GM12878 (cell line): ENCODE measurements around the gene ERCC1. TPM values are rescaled to one million over a fixed set of nuclear protein-coding genes. Genes with fewer than 3 reads are reported as not detected.

Experiments
- ATAC-seq: fragments of 200-7000 bp; cut with Tn5 transposase; 3 replicates; pipeline ENCODE4 v1.9.1; 2020; ENCODE audit warnings: mild to moderate bottlenecking, moderate library complexity
- BruUV-seq: library from RNA; stranded (reverse); fragments of 400-500 nt; replicated peaks from 2 replicates; lab custom pipeline; 2021; lab: Mats Ljungman, UMichigan
- CTCF ChIA-PET: fragments of 300-600 bp; sonication (Branson Sonifier 250); formaldehyde crosslinking; extraction: SDS; loops from one replicate; lab custom pipeline; 2021; ENCODE audit warnings: inconsistent platforms; lab: Yijun Ruan, JAX
- POLR2A ChIA-PET: fragments of 350-600 bp; formaldehyde crosslinking; extraction: SDS; loops from one replicate; lab custom pipeline; 2021; ENCODE audit warnings: inconsistent platforms; lab: Charles Lee
- RAD21 ChIA-PET: fragments of 300-600 bp; sonication (Branson Sonifier 250); formaldehyde crosslinking; loops from one replicate; lab custom pipeline; 2023; ENCODE audit warnings: antibody characterized with exemption; ENCODE audit not compliant: unreplicated experiment; lab: Charles Lee
- SMC1A ChIA-PET: fragments of 300-600 bp; sonication (Branson Sonifier 250); formaldehyde crosslinking; loops from one replicate; lab custom pipeline; 2023; ENCODE audit not compliant: unreplicated experiment, uncharacterized antibody; lab: Charles Lee
- DNase-seq: peaks from one replicate; pipeline ENCODE4 v3.0.0-alpha.2; 2011; ENCODE audit warnings: low read depth, low spot score
- FAIRE-seq: peaks from 3 replicates; lab custom pipeline; 2011; peaks lifted over from hg19 to GRCh38; lab: Jason Lieb, UNC
- H2AFZ ChIP-seq: 2 replicates; pipeline ENCODE4 v1.6.0; 2011; ENCODE audit warnings: low read depth, low read length, control low read depth; ENCODE audit not compliant: control insufficient read depth
- H3K27ac ChIP-seq: 2 replicates; pipeline ENCODE4 v1.5.1; 2011; ENCODE audit warnings: control low read depth; ENCODE audit not compliant: control insufficient read depth, insufficient read depth
- H3K27me3 ChIP-seq, 2 experiments: replicated peaks in 1 of 2; 2 replicates each; pipeline versions ENCODE4 v1.6.0 to v1.6.1; 2011; ENCODE audit warnings: low read length in 1 of 2; ENCODE audit not compliant: control insufficient read depth in 2 of 2, insufficient read depth in 2 of 2
- H3K36me3 ChIP-seq, 2 experiments: 2 replicates each; pipeline ENCODE4 v1.5.1; 2011; ENCODE audit warnings: low read length in 1 of 2; ENCODE audit not compliant: control insufficient read depth in 2 of 2, insufficient read depth in 2 of 2
- H3K4me1 ChIP-seq: 2 replicates; pipeline ENCODE4 v1.6.1; 2011; ENCODE audit warnings: mild to moderate bottlenecking, low read length, moderate library complexity, mixed read lengths; ENCODE audit not compliant: control insufficient read depth, insufficient read depth
- H3K4me2 ChIP-seq: 2 replicates; pipeline ENCODE4 v1.6.0; 2011; ENCODE audit warnings: control low read depth; ENCODE audit not compliant: control insufficient read depth, insufficient read depth
- H3K4me3 ChIP-seq: fragments of 200-600 bp; sonication (generic); 2 replicates; pipeline ENCODE4 v1.5.1; 2016
- H3K79me2 ChIP-seq: 2 replicates; pipeline ENCODE4 v1.6.0; 2011; ENCODE audit warnings: low read length; ENCODE audit not compliant: control insufficient read depth, insufficient read depth
- H3K9ac ChIP-seq: 2 replicates; pipeline ENCODE4 v1.8.0; 2011; ENCODE audit warnings: low read length, control low read depth, mixed read lengths; ENCODE audit not compliant: control insufficient read depth, insufficient read depth
- H3K9me3 ChIP-seq: replicated peaks from 3 replicates; pipeline ENCODE4 v1.5.1; 2011; ENCODE audit warnings: mild to moderate bottlenecking, low read length; ENCODE audit not compliant: control insufficient read depth, insufficient read depth
- H4K20me1 ChIP-seq: 2 replicates; pipeline ENCODE4 v1.6.0; 2011; ENCODE audit not compliant: control insufficient read depth, insufficient read depth
- BRCA1 ChIP-seq: IDR thresholded peaks from 2 replicates; pipeline ENCODE4 v1.6.1; 2011; ENCODE audit warnings: low read depth, low read length, improper control_type of control experiment
- DPF2 ChIP-seq: fragments of 450-650 bp; IDR thresholded peaks from 2 replicates; pipeline ENCODE4 v1.6.1; 2017; ENCODE audit warnings: mild to moderate bottlenecking
- EED ChIP-seq: sonication (generic); IDR thresholded peaks from 2 replicates; pipeline ENCODE4 v1.6.1; 2016; ENCODE audit warnings: antibody characterized with exemption, low read depth
- FOS ChIP-seq: IDR thresholded peaks from 3 replicates; pipeline ENCODE4 v1.6.1; 2011; ENCODE audit warnings: borderline replicate concordance; ENCODE audit not compliant: insufficient read length; ENCODE audit errors: extremely low read depth
- HDGF ChIP-seq: fragments of 450-650 bp; IDR thresholded peaks from 2 replicates; pipeline ENCODE4 v1.6.1; 2016; ENCODE audit warnings: antibody characterized with exemption
- NBN ChIP-seq: fragments of 450-650 bp; IDR thresholded peaks from 2 replicates; pipeline ENCODE4 v1.6.1; 2016
- RAD21 ChIP-seq: IDR thresholded peaks from 2 replicates; pipeline ENCODE4 v1.6.1; 2011; ENCODE audit warnings: mild to moderate bottlenecking, low read depth, low read length, moderate library complexity; ENCODE audit not compliant: insufficient read depth
- RUNX3 ChIP-seq: IDR thresholded peaks from 2 replicates; pipeline ENCODE4 v1.6.1; 2012; ENCODE audit warnings: low read length, inconsistent platforms
- WGBS: methylation state at CpG from one replicate; pipeline ENCODE4 v1.1.6; 2016; ENCODE audit warnings: low lambda C conversion rate; ENCODE audit not compliant: insufficient replicate concordance, insufficient coverage; ENCODE audit errors: missing lambda C conversion rate; 5-methylcytosine and 5-hydroxymethylcytosine counted together
- in situ Hi-C: fragments of 300-500 bp; cut with MboI; formaldehyde crosslinking; loops from 9 replicates; pipeline ENCODE4 v1.14.3; 2018; ENCODE audit warnings: mixed read lengths
- intact Hi-C: fragments of 100-400 bp; cut with micrococcal nuclease; formaldehyde crosslinking; loops from one replicate; pipeline ENCODE4 v1.14.2; 2022; ENCODE audit not compliant: unreplicated experiment
- polyA plus RNA-seq, 11 experiments: library from polyadenylated mRNA; depleted of rRNA in 4 of 11; unstranded in 6 of 11; stranded (reverse) in 5 of 11; fragments of >200 nt; fragmentation: Nextera tagmentation in 4 of 11; fragmentation: Illumina TruSeq in 1 of 11; extraction: Ambion mirVana in 4 of 11; extraction: Trizol in 1 of 11; gene quantifications; 1 replicate in 1 of 11; 2 replicates in 10 of 11; pipeline versions ENCODE4 v1.2.1 to v1.2.3, GENCODE V29; 2011 to 2016; ENCODE audit warnings: inconsistent platforms in 2 of 11, missing spikeins in 2 of 11, low read depth in 1 of 11
- total RNA-seq, 4 experiments: library from RNA; depleted of rRNA in 3 of 4; stranded (reverse); fragments of >200 nt in 3 of 4; fragmentation: Illumina TruSeq in 1 of 4; extraction: Trizol in 1 of 4; gene quantifications; 2 replicates each; pipeline versions ENCODE4 v1.2.1 to v1.2.3, GENCODE V29; 2013 to 2021
- TF ChIP-seq, protein P1 (sequence below): IDR thresholded peaks from 2 replicates; pipeline ENCODE4 v1.6.1; 2012; ENCODE audit warnings: improper control_type of control experiment, low read depth, low read length; ENCODE audit not compliant: insufficient replicate concordance
- TF ChIP-seq, protein P2 (sequence below): IDR thresholded peaks from 2 replicates; pipeline ENCODE4 v1.6.1; 2011; ENCODE audit warnings: low read depth, mild to moderate bottlenecking, low read length, moderate library complexity, borderline replicate concordance; ENCODE audit errors: extremely low read depth
- TF ChIP-seq, protein P3 (sequence below): fragments of 450-650 bp; IDR thresholded peaks from 2 replicates; pipeline ENCODE4 v1.6.1; 2016; ENCODE audit warnings: mild to moderate bottlenecking
- TF ChIP-seq, protein P4 (sequence below): fragments of 450-650 bp; IDR thresholded peaks from 2 replicates; pipeline ENCODE4 v1.6.1; 2014; ENCODE audit warnings: mild to moderate bottlenecking

The ERCC1 gene
- total and polyA plus RNA-seq, 10 of the 15 experiments (the other 5 are each of a cell fraction or from before 2014, with no cell fraction given): 14.7 to 104 (median 61.1) TPM

DNA sequence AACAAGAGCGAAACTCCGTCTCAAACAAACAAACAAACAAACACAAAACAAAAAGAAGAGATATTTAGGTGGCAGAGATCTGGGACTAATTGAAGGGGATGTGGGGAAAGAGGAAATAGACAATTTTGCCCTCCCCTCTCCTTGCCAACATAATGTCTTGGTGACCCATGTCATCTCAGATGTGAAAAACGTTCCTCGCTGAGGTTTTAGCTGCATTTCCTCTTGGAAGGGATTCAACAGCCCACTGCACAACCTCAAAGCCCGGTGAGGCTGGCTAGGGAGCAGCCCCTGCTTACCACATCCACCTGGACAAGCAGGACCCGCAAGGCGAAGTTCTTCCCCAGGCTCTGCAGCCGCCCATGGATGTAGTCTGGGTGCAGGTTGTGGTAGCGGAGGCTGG lies 4.9 kb downstream of the ERCC1 start:
- BruUV-seq: no TSS peak
- ATAC-seq (no peak), FAIRE-seq (no peak), DNase-seq (no peak)
- Histone ChIP-seq H3K4me2 (peak overlapping the region; percentile 86), H3K4me1 (peaks cover 30% of the 10 kb centered on the region), H3K27me3 (no peaks in the 10 kb centered on the region), H3K4me3 (peak overlapping the region; percentile 26; the same call in 1 of the 2 replicates), H2AFZ (no peak overlapping the region), H3K27ac (peak overlapping the region; percentile 73), H3K36me3 (peaks cover 5 to 7% of the 10 kb centered on the region in 2 experiments), H3K79me2 (peaks cover 15% of the 10 kb centered on the region), H3K9ac (peak overlapping the region; percentile 38), H3K9me3 (no peaks in the 10 kb centered on the region), H4K20me1 (no peaks in the 10 kb centered on the region)
- ChIA-PET CTCF (interaction anchor here (4.9 kb wide), 1 partner anchor 16 kb away, joined by 42 read pairs; the partner anchor contains the start of gene PPP1R13L), POLR2A (no interaction called here), RAD21 (interaction anchor here (1.0 to 1.5 kb wide), 2 partner anchors 14 to 222 kb away, joined by 3 to 7 read pairs; partner anchors contain the start of gene PPP1R13L), SMC1A (no interaction called here)
- WGBS: 31% methylated on average over 9 of the region's 9 CpGs
- TF ChIP-seq RUNX3: peak; percentile 67
- no peak for TF ChIP-seq HDGF
- TF ChIP-seq, protein P1, sequence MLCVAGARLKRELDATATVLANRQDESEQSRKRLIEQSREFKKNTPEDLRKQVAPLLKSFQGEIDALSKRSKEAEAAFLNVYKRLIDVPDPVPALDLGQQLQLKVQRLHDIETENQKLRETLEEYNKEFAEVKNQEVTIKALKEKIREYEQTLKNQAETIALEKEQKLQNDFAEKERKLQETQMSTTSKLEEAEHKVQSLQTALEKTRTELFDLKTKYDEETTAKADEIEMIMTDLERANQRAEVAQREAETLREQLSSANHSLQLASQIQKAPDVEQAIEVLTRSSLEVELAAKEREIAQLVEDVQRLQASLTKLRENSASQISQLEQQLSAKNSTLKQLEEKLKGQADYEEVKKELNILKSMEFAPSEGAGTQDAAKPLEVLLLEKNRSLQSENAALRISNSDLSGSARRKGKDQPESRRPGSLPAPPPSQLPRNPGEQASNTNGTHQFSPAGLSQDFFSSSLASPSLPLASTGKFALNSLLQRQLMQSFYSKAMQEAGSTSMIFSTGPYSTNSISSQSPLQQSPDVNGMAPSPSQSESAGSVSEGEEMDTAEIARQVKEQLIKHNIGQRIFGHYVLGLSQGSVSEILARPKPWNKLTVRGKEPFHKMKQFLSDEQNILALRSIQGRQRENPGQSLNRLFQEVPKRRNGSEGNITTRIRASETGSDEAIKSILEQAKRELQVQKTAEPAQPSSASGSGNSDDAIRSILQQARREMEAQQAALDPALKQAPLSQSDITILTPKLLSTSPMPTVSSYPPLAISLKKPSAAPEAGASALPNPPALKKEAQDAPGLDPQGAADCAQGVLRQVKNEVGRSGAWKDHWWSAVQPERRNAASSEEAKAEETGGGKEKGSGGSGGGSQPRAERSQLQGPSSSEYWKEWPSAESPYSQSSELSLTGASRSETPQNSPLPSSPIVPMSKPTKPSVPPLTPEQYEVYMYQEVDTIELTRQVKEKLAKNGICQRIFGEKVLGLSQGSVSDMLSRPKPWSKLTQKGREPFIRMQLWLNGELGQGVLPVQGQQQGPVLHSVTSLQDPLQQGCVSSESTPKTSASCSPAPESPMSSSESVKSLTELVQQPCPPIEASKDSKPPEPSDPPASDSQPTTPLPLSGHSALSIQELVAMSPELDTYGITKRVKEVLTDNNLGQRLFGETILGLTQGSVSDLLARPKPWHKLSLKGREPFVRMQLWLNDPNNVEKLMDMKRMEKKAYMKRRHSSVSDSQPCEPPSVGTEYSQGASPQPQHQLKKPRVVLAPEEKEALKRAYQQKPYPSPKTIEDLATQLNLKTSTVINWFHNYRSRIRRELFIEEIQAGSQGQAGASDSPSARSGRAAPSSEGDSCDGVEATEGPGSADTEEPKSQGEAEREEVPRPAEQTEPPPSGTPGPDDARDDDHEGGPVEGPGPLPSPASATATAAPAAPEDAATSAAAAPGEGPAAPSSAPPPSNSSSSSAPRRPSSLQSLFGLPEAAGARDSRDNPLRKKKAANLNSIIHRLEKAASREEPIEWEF: no peak
- no peak for TF ChIP-seq NBN
- TF ChIP-seq FOS: no peak
- TF ChIP-seq RAD21: no peak
- no peak for TF ChIP-seq DPF2
- TF ChIP-seq, protein P2, sequence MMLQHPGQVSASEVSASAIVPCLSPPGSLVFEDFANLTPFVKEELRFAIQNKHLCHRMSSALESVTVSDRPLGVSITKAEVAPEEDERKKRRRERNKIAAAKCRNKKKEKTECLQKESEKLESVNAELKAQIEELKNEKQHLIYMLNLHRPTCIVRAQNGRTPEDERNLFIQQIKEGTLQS: no peak
- TF ChIP-seq, protein P3, sequence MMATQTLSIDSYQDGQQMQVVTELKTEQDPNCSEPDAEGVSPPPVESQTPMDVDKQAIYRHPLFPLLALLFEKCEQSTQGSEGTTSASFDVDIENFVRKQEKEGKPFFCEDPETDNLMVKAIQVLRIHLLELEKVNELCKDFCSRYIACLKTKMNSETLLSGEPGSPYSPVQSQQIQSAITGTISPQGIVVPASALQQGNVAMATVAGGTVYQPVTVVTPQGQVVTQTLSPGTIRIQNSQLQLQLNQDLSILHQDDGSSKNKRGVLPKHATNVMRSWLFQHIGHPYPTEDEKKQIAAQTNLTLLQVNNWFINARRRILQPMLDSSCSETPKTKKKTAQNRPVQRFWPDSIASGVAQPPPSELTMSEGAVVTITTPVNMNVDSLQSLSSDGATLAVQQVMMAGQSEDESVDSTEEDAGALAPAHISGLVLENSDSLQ: no peak
- 0 out of 2 replicates have a peak, but pooled peaks have one; percentile 21 for TF ChIP-seq EED
- TF ChIP-seq, protein P4, sequence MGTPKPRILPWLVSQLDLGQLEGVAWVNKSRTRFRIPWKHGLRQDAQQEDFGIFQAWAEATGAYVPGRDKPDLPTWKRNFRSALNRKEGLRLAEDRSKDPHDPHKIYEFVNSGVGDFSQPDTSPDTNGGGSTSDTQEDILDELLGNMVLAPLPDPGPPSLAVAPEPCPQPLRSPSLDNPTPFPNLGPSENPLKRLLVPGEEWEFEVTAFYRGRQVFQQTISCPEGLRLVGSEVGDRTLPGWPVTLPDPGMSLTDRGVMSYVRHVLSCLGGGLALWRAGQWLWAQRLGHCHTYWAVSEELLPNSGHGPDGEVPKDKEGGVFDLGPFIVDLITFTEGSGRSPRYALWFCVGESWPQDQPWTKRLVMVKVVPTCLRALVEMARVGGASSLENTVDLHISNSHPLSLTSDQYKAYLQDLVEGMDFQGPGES: no peak
- TF ChIP-seq BRCA1: no peak
- intact Hi-C loops (loop anchor here (1.0 kb wide), 1 partner anchor 14 kb away; the partner anchor contains the start of gene PPP1R13L), in situ Hi-C loops (no loop called here)
